Effector CD4-positive, alpha-beta T cell (primary cell): ENCODE results near the gene FAM180A.
"Not testable (repeated sequence)": the region's sequence is repeated elsewhere in the genome, so short reads cannot be mapped to it uniquely, and the experiment has no call there.

ENCODE experiments used
- DNase-seq: peaks from one replicate; pipeline ENCODE4 v3.0.0-alpha.2; 2020

The FAM180A gene

GRCh38 chr7:135711139-135711469 is 37.5 kb downstream of the FAM180A start:
- DNase-seq = no peak

- DNase-seq = no peak
Observed at GRCh38 chr7:135710417-135711138, 38.0 kb downstream of the FAM180A start.

GRCh38 chr7:135709508-135709907 is 39.1 kb downstream of the FAM180A start:
- no peak for DNase-seq

GRCh38 chr7:135708041-135708440 is 40.6 kb downstream of the FAM180A start:
- no peak for DNase-seq

- no peak for DNase-seq
Observed at GRCh38 chr7:135707570-135707966, 41.0 kb downstream of the FAM180A start.

GRCh38 chr7:135706858-135707569 is 41.6 kb downstream of the FAM180A start:
- DNase-seq = no peak

GRCh38 chr7:135706038-135706742 is 42.4 kb downstream of the FAM180A start:
- DNase-seq = no peak

- no peak for DNase-seq
Observed at GRCh38 chr7:135704698-135705097, 43.9 kb downstream of the FAM180A start.

- DNase-seq = no peak
Observed at GRCh38 chr7:135704074-135704473, 44.5 kb downstream of the FAM180A start.

GRCh38 chr7:135697276-135698049 is 51.1 kb downstream of the FAM180A start:
- DNase-seq = no peak

- DNase-seq = no peak
Observed at GRCh38 chr7:135693558-135693957, 55.1 kb downstream of the FAM180A start.

GRCh38 chr7:135692606-135693005 is 56.0 kb downstream of the FAM180A start:
- DNase-seq = not testable (repeated sequence)

- DNase-seq = no peak
Observed at GRCh38 chr7:135692055-135692454, 56.6 kb downstream of the FAM180A start.

- DNase-seq = no peak
Observed at GRCh38 chr7:135690566-135690965, 58.0 kb downstream of the FAM180A start.

GRCh38 chr7:135687466-135687865 is 61.1 kb downstream of the FAM180A start:
- no peak for DNase-seq

- DNase-seq = no peak
Observed at GRCh38 chr7:135685306-135686084, 63.1 kb downstream of the FAM180A start.

- DNase-seq = no peak
Observed at GRCh38 chr7:135684699-135685098, 63.9 kb downstream of the FAM180A start.

GRCh38 chr7:135684136-135684535 is 64.5 kb downstream of the FAM180A start:
- DNase-seq = no peak

- no peak for DNase-seq
Observed at GRCh38 chr7:135683609-135684008, 65.0 kb downstream of the FAM180A start.

GRCh38 chr7:135682191-135682590 is 66.4 kb downstream of the FAM180A start:
- DNase-seq = no peak

- DNase-seq = no peak
Observed at GRCh38 chr7:135681762-135682161, 66.9 kb downstream of the FAM180A start.
